ENCODE results near the gene SELENOM. TPM values are rescaled to one million over a fixed set of nuclear protein-coding genes. Genes with fewer than 3 reads are reported as not detected.

SELENOM gene
- total and polyA plus RNA-seq, 2 of the 8 experiments (the other 6 are each of a cell fraction or from before 2014, with no cell fraction given), result 22.7 to 40.0 TPM

GRCh38 chr22:31119026-31119717 lies 11.8 kb upstream of the SELENOM start (continued):
- TF ChIP-seq TAF1 (IDR thresholded peaks at IDR 0.05; ENCODE audit: low read depth, low read length), result no peak
- TF ChIP-seq ATF3 (IDR thresholded peaks at IDR 0.05; ENCODE audit: insufficient read depth, low read depth, low read length), result no peak
- no peak for TF ChIP-seq PHF8 (conservative IDR thresholded peaks at IDR 0.05; ENCODE audit: low read depth, low read length)
- no peak for TF ChIP-seq JUN (IDR thresholded peaks at IDR 0.05; ENCODE audit: low read depth, low read length)
- no peak for TF ChIP-seq RNF2 (IDR thresholded peaks at IDR 0.05; ENCODE audit: borderline replicate concordance, low read depth, low read length, missing control alignments, poor library complexity, severe bottlenecking)
- TF ChIP-seq RXRA (IDR thresholded peaks at IDR 0.05; ENCODE audit: insufficient read depth, low read depth, low read length), result no peak
- TF ChIP-seq POLR2A (IDR thresholded peaks at IDR 0.05; ENCODE audit: control extremely low read depth in 1 of 2, low read depth in 2 of 2, low read length in 2 of 2), result no peak
